SK-MEL-5 (cell line): ENCODE data around the gene ANK3. TPM values are rescaled to one million over a fixed set of nuclear protein-coding genes. Genes with fewer than 3 reads are reported as not detected.

Source experiments
- DNase-seq: peaks from one replicate; pipeline ENCODE4 v3.0.0-alpha.2; 2016; ENCODE audit warnings: low read depth, low spot score
- in situ Hi-C: cut with HindIII; loops from 2 replicates; pipeline ENCODE4 v1.10.0; 2016; ENCODE audit warnings: low sequenced_read_pairs, high pct_unique_total_duplicates, low pct_unique_long_range_greater_than_20kb
- total RNA-seq: library from RNA; depleted of rRNA; stranded (reverse); fragments of >200 nt; shearing (Covaris generic); gene quantifications from 2 replicates; pipeline ENCODE4 v1.2.3, GENCODE V29; 2014

ANK3 gene
- total RNA-seq, 1 experiment from 2014 or later, result 2.0 TPM

DNA sequence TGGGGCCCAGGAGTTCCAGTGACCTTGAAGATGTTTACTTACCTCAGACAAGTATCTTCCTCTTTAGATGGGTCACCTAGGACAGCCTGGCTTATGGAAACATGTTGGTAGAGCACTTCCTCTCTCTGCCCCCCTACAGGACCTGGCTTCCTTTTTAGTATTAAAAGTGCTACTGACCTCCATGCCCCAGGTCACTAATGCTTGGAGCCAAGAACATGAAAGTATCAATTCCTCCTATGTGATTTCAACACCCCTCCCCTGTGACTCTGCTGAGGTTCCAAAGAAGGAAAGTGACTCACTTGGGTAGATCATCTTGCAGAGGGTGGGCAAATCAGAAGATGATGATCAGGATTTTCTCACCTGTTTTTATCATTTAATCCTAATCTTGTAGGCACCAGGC lies 358.0 kb downstream of the ANK3 start:
- DNase-seq, result no peak
- in situ Hi-C loops, result no loop called here

DNA sequence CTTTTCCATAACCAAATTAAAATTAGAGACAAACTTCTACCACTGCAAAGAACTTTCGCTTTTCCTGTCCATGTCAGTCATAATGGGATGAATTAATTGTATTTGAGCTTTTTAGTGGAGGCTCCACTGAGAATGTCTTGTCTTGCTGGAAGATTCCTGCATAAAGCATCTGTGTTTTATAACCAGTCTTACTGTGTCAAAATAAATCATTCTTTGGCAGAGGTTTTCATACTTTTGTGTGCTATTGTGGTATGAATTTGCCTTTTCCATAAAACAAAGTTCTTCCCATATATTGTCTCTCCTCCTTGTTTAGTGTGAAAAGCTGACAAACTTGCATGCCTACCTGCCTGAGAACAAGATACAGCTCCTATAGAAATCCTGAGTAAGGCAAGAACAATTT lies 358.5 kb downstream of the ANK3 start:
- in situ Hi-C loops, result no loop called here
- no peak for DNase-seq

- in situ Hi-C loops, result no loop called here
- DNase-seq, result no peak
Measured at GRCh38 chr10:60029475-60029874, 360.2 kb downstream of the ANK3 start.

DNA sequence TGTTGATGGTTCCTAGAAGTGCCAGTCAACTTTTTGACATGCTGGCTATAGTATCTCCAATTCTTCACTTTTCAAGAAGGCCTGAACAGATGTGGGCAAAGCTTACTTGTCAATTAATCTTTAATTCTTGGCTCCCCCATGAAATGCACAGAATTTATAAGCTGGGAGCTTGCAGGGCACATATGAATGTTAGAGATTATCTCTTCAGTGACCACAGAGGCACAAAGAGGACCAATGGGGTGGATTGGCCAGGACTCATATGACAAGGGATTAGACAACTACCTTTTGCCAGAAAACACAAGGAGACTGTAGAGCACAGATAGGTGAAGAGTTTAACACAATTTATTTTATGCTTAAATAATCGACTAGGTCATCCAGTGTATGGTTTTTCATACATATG lies 361.6 kb downstream of the ANK3 start:
- in situ Hi-C loops, result no loop called here
- no peak for DNase-seq

GRCh38 chr10:60025279-60025678 lies 364.4 kb downstream of the ANK3 start:
- in situ Hi-C loops, result no loop called here
- DNase-seq, result no peak

GRCh38 chr10:60024506-60024905 lies 365.2 kb downstream of the ANK3 start:
- in situ Hi-C loops, result no loop called here
- no peak for DNase-seq

GRCh38 chr10:60023155-60023877 lies 366.4 kb downstream of the ANK3 start:
- DNase-seq, result no peak
- in situ Hi-C loops, result no loop called here

GRCh38 chr10:60021361-60021760 lies 368.3 kb downstream of the ANK3 start:
- in situ Hi-C loops, result no loop called here
- no peak for DNase-seq

GRCh38 chr10:60016794-60017193 lies 372.9 kb downstream of the ANK3 start:
- in situ Hi-C loops, result no loop called here
- DNase-seq, result no peak

DNA sequence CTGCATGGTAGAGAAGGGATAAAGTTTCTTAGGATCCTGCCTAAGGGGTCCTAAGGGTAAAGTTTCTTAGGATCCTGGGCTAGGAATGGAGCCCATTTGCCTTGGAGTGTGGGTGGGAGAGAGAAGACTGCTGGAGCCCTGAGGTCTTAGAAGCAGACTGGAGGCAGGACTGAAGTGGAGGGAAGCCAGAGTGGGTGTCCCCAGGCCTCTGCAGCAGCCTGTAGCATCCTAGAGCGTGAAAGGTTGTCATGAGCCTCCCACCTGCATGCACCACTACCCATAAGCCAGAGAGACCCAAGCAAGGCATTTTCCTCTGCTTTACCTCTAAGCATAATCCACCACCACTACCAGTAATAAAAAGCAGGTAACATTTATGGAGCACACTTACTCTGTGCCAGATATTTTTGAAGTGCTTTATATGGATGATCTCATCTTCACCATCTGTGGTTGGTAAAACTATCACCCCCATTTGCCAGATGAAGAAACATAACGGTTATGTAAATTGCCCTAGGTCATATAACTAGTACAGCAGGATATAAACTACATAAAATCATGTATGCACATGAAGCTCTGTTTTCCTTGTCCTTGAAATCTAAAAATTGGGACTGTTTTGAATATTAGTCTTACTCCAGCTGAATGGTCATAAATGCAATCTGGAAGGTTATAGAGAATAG lies 379.8 kb downstream of the ANK3 start:
- DNase-seq, result no peak
- in situ Hi-C loops, result no loop called here

GRCh38 chr10:60009276-60009675 lies 380.4 kb downstream of the ANK3 start:
- DNase-seq, result no peak
- in situ Hi-C loops, result no loop called here

DNA sequence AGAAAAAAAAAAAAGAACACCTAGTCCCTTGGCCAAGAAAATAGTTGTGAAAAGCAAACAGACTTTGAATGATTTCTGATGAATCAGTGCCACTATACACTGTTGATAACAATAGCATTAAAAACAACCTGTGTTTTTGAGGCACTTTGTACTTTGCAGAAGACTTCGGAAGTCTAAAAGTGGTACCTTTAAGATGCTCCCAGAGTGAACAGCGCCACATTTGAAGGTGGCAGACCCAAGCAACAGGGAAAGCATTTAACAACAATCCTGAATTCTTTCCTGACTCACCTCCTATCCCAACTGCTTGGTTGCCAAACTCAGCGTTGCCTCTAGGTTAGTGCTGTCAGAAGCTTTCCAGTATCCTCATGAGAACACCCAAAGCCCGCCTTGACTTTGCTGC lies 380.9 kb downstream of the ANK3 start:
- in situ Hi-C loops, result no loop called here

DNA sequence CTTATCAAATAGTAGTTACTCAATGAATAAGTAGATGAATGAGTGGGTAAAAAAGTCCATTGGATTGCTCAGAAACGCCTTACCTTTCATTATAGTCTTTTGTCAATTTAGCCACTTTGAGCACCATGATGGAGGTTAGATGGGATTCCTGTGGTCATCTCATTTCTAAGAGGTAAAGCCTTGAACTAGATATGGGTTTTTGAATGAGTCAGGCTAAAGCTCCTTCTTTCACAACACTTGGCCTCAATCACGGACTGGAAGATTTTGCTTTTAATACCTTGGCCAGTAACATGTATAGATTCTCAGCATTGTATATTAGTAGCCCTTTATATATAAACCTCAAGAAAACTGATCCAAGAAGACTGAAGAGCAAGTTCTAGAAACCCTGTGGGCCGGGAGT lies 383.6 kb downstream of the ANK3 start:
- no peak for DNase-seq
- in situ Hi-C loops, result no loop called here

More for the DNA sequence above, 380.9 kb downstream of the ANK3 start:
- no peak for DNase-seq

- in situ Hi-C loops, result no loop called here
- no peak for DNase-seq
Measured at GRCh38 chr10:60003651-60004523, 385.8 kb downstream of the ANK3 start.

- no peak for DNase-seq
- in situ Hi-C loops, result no loop called here
Measured at GRCh38 chr10:60000747-60001146, 388.9 kb downstream of the ANK3 start.

DNA sequence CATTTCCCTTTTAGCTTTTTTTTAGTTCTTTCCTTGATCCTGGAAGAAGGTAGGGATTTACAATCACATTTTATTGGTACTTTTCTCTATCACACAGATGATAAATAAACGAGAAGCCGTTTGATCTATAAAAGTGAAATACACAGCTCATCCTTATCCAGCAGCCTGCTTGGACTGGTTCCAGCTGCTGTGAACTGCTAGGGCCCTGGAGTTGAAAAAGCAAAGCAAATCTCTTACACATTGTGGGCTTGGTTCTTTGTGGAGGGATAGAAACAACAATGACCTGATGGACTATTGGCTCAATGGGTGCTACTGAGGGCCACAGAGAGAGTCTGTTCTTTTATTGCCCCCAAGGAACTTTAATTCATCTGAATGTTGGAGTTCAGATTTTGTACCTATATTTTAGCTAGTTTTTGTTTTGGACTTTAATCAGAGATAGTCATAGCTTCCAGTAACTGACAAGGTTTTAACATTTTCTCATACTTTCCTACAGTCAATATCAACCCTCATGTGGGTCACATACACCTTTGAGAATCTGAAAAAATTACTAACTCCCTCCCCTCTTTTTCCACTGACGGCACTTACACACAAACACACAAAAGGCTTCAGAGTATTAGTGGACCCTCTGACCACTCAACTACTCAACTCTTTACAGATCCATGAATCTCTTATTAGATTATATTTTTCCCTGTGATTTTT lies 391.7 kb downstream of the ANK3 start:
- in situ Hi-C loops, result no loop called here
- DNase-seq, result no peak

- in situ Hi-C loops, result no loop called here
Measured at GRCh38 chr10:59995862-59996261, 393.8 kb downstream of the ANK3 start.

GRCh38 chr10:59993931-59994330 lies 395.7 kb downstream of the ANK3 start:
- in situ Hi-C loops, result no loop called here
- DNase-seq, result no peak

More at GRCh38 chr10:59995862-59996261, 393.8 kb downstream of the ANK3 start:
- no peak for DNase-seq
